Ishikawa (cell line): ENCODE results near the gene SEPTIN3.

Experiments used
- CEBPB ChIP-seq: IDR thresholded peaks from 2 replicates; pipeline ENCODE4 v1.6.1; 2012
- EGR1 ChIP-seq: IDR thresholded peaks from 2 replicates; pipeline ENCODE4 v1.6.1; 2012
- EP300 ChIP-seq: IDR thresholded peaks from 2 replicates; pipeline ENCODE4 v1.6.1; 2012; ENCODE audit warnings: borderline replicate concordance
- FOXM1 ChIP-seq: IDR thresholded peaks from 2 replicates; pipeline ENCODE4 v1.6.1; 2012; ENCODE audit warnings: low read depth, borderline replicate concordance
- MAX ChIP-seq: IDR thresholded peaks from 2 replicates; pipeline ENCODE4 v1.6.1; 2012
- NFIC ChIP-seq: IDR thresholded peaks from 2 replicates; pipeline ENCODE4 v1.6.1; 2012
- RAD21 ChIP-seq: IDR thresholded peaks from 2 replicates; pipeline ENCODE4 v1.6.1; 2012; ENCODE audit warnings: low read depth
- REST ChIP-seq: IDR thresholded peaks from 2 replicates; pipeline ENCODE4 v1.6.1; 2012; ENCODE audit warnings: low read depth, mild to moderate bottlenecking
- TAF1 ChIP-seq: IDR thresholded peaks from 2 replicates; pipeline ENCODE4 v1.6.1; 2012; ENCODE audit warnings: low read depth, mild to moderate bottlenecking
- TCF12 ChIP-seq: IDR thresholded peaks from 2 replicates; pipeline ENCODE4 v1.6.1; 2012; ENCODE audit warnings: low read depth
- TEAD4 ChIP-seq: IDR thresholded peaks from 2 replicates; pipeline ENCODE4 v1.6.1; 2012
- USF1 ChIP-seq: IDR thresholded peaks from 2 replicates; pipeline ENCODE4 v1.6.1; 2012
- YY1 ChIP-seq: IDR thresholded peaks from 2 replicates; pipeline ENCODE4 v1.6.1; 2012; ENCODE audit warnings: low read depth

- TF ChIP-seq REST, result no peak
- no peak for TF ChIP-seq YY1
- no peak for TF ChIP-seq CEBPB
- no peak for TF ChIP-seq EGR1
- TF ChIP-seq MAX, result no peak
- no peak for TF ChIP-seq TCF12
- no peak for TF ChIP-seq EP300
- no peak for TF ChIP-seq NFIC
- no peak for TF ChIP-seq FOXM1
- no peak for TF ChIP-seq RAD21
- no peak for TF ChIP-seq TAF1
- no peak for TF ChIP-seq USF1
- TF ChIP-seq TEAD4, result no peak
Observed at GRCh38 chr22:41923595-41924276, 45.5 kb upstream of the SEPTIN3 start.
